ENCODE data around the gene LRRC4C. TPM values are rescaled to one million over a fixed set of nuclear protein-coding genes. Genes with fewer than 3 reads are reported as not detected.
A peak's percentile ranks its signal among the peaks of the same experiment; 100 is the strongest.

Gene LRRC4C
- polyA plus RNA-seq, 1 donor, result 3.9 TPM

GRCh38 chr11:40316171-40316570, 1143.3 kb downstream of the LRRC4C start:
- Histone ChIP-seq H3K36me3 (ENCODE audit: control insufficient read depth, insufficient read depth, low read length) (no peaks in the 10 kb centered on the region), H3K27me3 (ENCODE audit: control insufficient read depth, insufficient read depth, low read length) (no peaks in the 10 kb centered on the region), H3K4me1 (ENCODE audit: control insufficient read depth, insufficient read depth, low read length) (no peaks in the 10 kb centered on the region)

GRCh38 chr11:40315122-40315521, 1144.3 kb downstream of the LRRC4C start:
- WGBS (ENCODE audit: insufficient coverage, low lambda C conversion rate), result no CpG with 5 or more reads among the region's 1 CpG
- no peak for DNase-seq

More at GRCh38 chr11:40316171-40316570, 1143.3 kb downstream of the LRRC4C start:
- H3K4me3 ChIP-seq (ENCODE audit: low read length), result no peak overlapping the region
- H3K27ac ChIP-seq (ENCODE audit: low read length), result no peak overlapping the region
- no peaks in the 10 kb centered on the region for H3K9me3 ChIP-seq (ENCODE audit: control insufficient read depth, low read depth, low read length)
- no peak for DNase-seq

GRCh38 chr11:40314327-40314726, 1145.1 kb downstream of the LRRC4C start:
- DNase-seq, result no peak

More at GRCh38 chr11:40315122-40315521, 1144.3 kb downstream of the LRRC4C start:
- no peak overlapping the region for H3K4me3 ChIP-seq (ENCODE audit: low read length)
- no peak overlapping the region for H3K27ac ChIP-seq (ENCODE audit: low read length)
- H3K36me3 ChIP-seq (ENCODE audit: control insufficient read depth, insufficient read depth, low read length), result no peaks in the 10 kb centered on the region
- no peaks in the 10 kb centered on the region for H3K27me3 ChIP-seq (ENCODE audit: control insufficient read depth, insufficient read depth, low read length)
- H3K9me3 ChIP-seq (ENCODE audit: control insufficient read depth, low read depth, low read length), result no peaks in the 10 kb centered on the region
- no peaks in the 10 kb centered on the region for H3K4me1 ChIP-seq (ENCODE audit: control insufficient read depth, insufficient read depth, low read length)

GRCh38 chr11:40306938-40307548, 1152.4 kb downstream of the LRRC4C start:
- DNase-seq, result no peak
- Histone ChIP-seq H3K36me3 (ENCODE audit: control insufficient read depth, insufficient read depth, low read length) (no peaks in the 10 kb centered on the region), H3K4me3 (ENCODE audit: low read length) (no peak overlapping the region), H3K27me3 (ENCODE audit: control insufficient read depth, insufficient read depth, low read length) (no peaks in the 10 kb centered on the region), H3K27ac (ENCODE audit: low read length) (no peak overlapping the region), H3K4me1 (ENCODE audit: control insufficient read depth, insufficient read depth, low read length) (no peaks in the 10 kb centered on the region), H3K9me3 (ENCODE audit: control insufficient read depth, low read depth, low read length) (no peaks in the 10 kb centered on the region)
- no CpG with 5 or more reads among the region's 1 CpG for WGBS (ENCODE audit: insufficient coverage, low lambda C conversion rate)

More at GRCh38 chr11:40314327-40314726, 1145.1 kb downstream of the LRRC4C start:
- WGBS (ENCODE audit: insufficient coverage, low lambda C conversion rate), result 69% methylated on average over 2 of the region's 2 CpGs
- H3K4me3 ChIP-seq (ENCODE audit: low read length), result no peak overlapping the region
- H3K9me3 ChIP-seq (ENCODE audit: control insufficient read depth, low read depth, low read length), result no peaks in the 10 kb centered on the region
- H3K27me3 ChIP-seq (ENCODE audit: control insufficient read depth, insufficient read depth, low read length), result no peaks in the 10 kb centered on the region
- no peaks in the 10 kb centered on the region for H3K36me3 ChIP-seq (ENCODE audit: control insufficient read depth, insufficient read depth, low read length)
- no peak overlapping the region for H3K27ac ChIP-seq (ENCODE audit: low read length)
- no peaks in the 10 kb centered on the region for H3K4me1 ChIP-seq (ENCODE audit: control insufficient read depth, insufficient read depth, low read length)

- Histone ChIP-seq H3K4me3 (ENCODE audit: low read length) (no peak overlapping the region), H3K9me3 (ENCODE audit: control insufficient read depth, low read depth, low read length) (no peaks in the 10 kb centered on the region), H3K36me3 (ENCODE audit: control insufficient read depth, insufficient read depth, low read length) (no peaks in the 10 kb centered on the region), H3K4me1 (ENCODE audit: control insufficient read depth, insufficient read depth, low read length) (no peaks in the 10 kb centered on the region), H3K27ac (ENCODE audit: low read length) (no peak overlapping the region), H3K27me3 (ENCODE audit: control insufficient read depth, insufficient read depth, low read length) (no peaks in the 10 kb centered on the region)
- no peak for DNase-seq
- WGBS (ENCODE audit: insufficient coverage, low lambda C conversion rate), result 100% methylated on average over 3 of the region's 4 CpGs
Measured at GRCh38 chr11:40302669-40303068, 1156.8 kb downstream of the LRRC4C start.

DNA sequence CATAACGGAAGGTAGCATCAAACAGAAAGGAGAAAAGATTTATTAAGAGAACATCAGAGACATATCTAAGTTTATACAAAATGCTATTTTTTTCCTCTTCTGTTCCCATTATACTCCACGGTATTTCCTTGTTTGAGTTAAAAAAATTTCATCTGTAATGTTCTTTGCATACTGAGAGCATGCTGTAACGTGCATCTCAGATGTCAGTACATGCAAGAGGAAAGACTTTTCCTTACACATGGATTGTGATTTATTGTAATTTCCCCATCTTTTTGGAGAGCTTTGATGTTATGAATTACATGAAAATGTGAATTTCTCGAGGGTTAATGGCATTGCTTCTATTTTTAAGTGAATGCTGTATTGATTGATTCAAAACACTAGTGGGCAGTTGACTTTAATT, 1164.0 kb downstream of the LRRC4C start:
- Histone ChIP-seq H3K27ac (ENCODE audit: low read length) (no peak overlapping the region), H3K27me3 (ENCODE audit: control insufficient read depth, insufficient read depth, low read length) (peaks cover 26% of the 10 kb centered on the region), H3K4me3 (ENCODE audit: low read length) (no peak overlapping the region), H3K4me1 (ENCODE audit: control insufficient read depth, insufficient read depth, low read length) (no peaks in the 10 kb centered on the region), H3K36me3 (ENCODE audit: control insufficient read depth, insufficient read depth, low read length) (no peaks in the 10 kb centered on the region), H3K9me3 (ENCODE audit: control insufficient read depth, low read depth, low read length) (no peaks in the 10 kb centered on the region)
- DNase-seq, result no peak
- WGBS (ENCODE audit: insufficient coverage, low lambda C conversion rate), result 74% methylated on average over 3 of the region's 4 CpGs

GRCh38 chr11:40294741-40295140, 1164.7 kb downstream of the LRRC4C start:
- Histone ChIP-seq H3K4me1 (ENCODE audit: control insufficient read depth, insufficient read depth, low read length) (no peaks in the 10 kb centered on the region), H3K36me3 (ENCODE audit: control insufficient read depth, insufficient read depth, low read length) (no peaks in the 10 kb centered on the region), H3K4me3 (ENCODE audit: low read length) (no peak overlapping the region), H3K9me3 (ENCODE audit: control insufficient read depth, low read depth, low read length) (no peaks in the 10 kb centered on the region), H3K27me3 (ENCODE audit: control insufficient read depth, insufficient read depth, low read length) (peaks cover 26% of the 10 kb centered on the region), H3K27ac (ENCODE audit: low read length) (no peak overlapping the region)
- no peak for DNase-seq
- WGBS (ENCODE audit: insufficient coverage, low lambda C conversion rate), result 95% methylated on average over 7 of the region's 9 CpGs

GRCh38 chr11:40294349-40294735, 1165.1 kb downstream of the LRRC4C start:
- no peak overlapping the region for H3K4me3 ChIP-seq (ENCODE audit: low read length)
- WGBS (ENCODE audit: insufficient coverage, low lambda C conversion rate), result no CpG with 5 or more reads among the region's 13 CpGs
- peaks cover 26% of the 10 kb centered on the region for H3K27me3 ChIP-seq (ENCODE audit: control insufficient read depth, insufficient read depth, low read length)
- no peaks in the 10 kb centered on the region for H3K9me3 ChIP-seq (ENCODE audit: control insufficient read depth, low read depth, low read length)
- H3K27ac ChIP-seq (ENCODE audit: low read length), result no peak overlapping the region
- no peak for DNase-seq
- no peaks in the 10 kb centered on the region for H3K4me1 ChIP-seq (ENCODE audit: control insufficient read depth, insufficient read depth, low read length)
- no peaks in the 10 kb centered on the region for H3K36me3 ChIP-seq (ENCODE audit: control insufficient read depth, insufficient read depth, low read length)

GRCh38 chr11:40293655-40294348, 1165.7 kb downstream of the LRRC4C start:
- H3K27ac ChIP-seq (ENCODE audit: low read length), result peak overlapping the region; percentile 55
- no peaks in the 10 kb centered on the region for H3K36me3 ChIP-seq (ENCODE audit: control insufficient read depth, insufficient read depth, low read length)
- DNase-seq, result peak; percentile 64 to 70
- peaks cover 26% of the 10 kb centered on the region for H3K27me3 ChIP-seq (ENCODE audit: control insufficient read depth, insufficient read depth, low read length)
- H3K4me1 ChIP-seq (ENCODE audit: control insufficient read depth, insufficient read depth, low read length), result no peaks in the 10 kb centered on the region
- H3K9me3 ChIP-seq (ENCODE audit: control insufficient read depth, low read depth, low read length), result no peaks in the 10 kb centered on the region
- peak overlapping the region; percentile 41 for H3K4me3 ChIP-seq (ENCODE audit: low read length)
- 3% methylated on average over 6 of the region's 27 CpGs for WGBS (ENCODE audit: insufficient coverage, low lambda C conversion rate)

DNA sequence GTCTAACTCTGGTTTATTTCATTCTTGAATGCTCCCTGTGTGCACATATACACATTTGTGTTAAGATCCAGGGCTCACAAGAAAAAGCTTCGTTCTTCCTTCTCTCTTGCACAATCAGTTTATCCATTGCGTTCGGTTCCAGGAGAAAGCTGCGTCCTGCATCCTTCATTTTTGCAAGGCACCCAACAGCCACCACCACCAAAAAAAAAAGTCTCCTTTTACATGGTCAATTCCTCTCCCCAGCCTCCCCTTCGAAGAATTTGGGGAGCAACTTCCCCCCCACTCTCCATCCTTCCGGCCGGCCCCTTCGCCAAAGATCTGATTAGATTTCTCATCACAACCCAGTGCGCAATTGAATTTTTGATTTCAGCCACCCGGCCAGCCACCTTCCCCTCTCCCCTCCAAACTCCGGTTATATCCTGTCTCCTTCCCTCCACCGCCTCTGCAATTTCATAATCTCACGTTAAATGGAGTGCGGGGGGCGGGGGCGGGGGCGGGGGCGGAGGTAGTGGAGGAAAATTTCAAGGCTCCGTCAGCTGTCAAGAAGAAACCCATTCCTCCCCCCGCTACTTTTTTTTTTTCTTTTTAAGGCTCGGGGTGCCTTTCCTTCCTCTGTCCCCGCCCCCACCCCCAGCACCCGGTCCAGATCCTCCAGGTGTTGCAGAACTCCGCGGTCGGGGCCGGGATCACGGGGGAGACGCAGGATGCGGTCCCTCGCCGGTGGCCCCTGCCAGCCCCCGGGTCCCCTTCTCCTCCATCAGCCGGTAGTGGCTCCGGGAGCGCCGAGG, 1166.5 kb downstream of the LRRC4C start:
- Histone ChIP-seq H3K9me3 (ENCODE audit: control insufficient read depth, low read depth, low read length) (no peaks in the 10 kb centered on the region), H3K27ac (ENCODE audit: low read length) (peak overlapping the region; percentile 55), H3K27me3 (ENCODE audit: control insufficient read depth, insufficient read depth, low read length) (peaks cover 26% of the 10 kb centered on the region), H3K4me1 (ENCODE audit: control insufficient read depth, insufficient read depth, low read length) (no peaks in the 10 kb centered on the region), H3K36me3 (ENCODE audit: control insufficient read depth, insufficient read depth, low read length) (no peaks in the 10 kb centered on the region), H3K4me3 (ENCODE audit: low read length) (peak overlapping the region; percentile 41)
- 4% methylated on average over 10 of the region's 37 CpGs for WGBS (ENCODE audit: insufficient coverage, low lambda C conversion rate)
- DNase-seq, result no peak

Measured in large intestine (tissue), 3 donors.